ENCODE measurements around the gene DOC2B.

- TF ChIP-seq, protein P1, sequence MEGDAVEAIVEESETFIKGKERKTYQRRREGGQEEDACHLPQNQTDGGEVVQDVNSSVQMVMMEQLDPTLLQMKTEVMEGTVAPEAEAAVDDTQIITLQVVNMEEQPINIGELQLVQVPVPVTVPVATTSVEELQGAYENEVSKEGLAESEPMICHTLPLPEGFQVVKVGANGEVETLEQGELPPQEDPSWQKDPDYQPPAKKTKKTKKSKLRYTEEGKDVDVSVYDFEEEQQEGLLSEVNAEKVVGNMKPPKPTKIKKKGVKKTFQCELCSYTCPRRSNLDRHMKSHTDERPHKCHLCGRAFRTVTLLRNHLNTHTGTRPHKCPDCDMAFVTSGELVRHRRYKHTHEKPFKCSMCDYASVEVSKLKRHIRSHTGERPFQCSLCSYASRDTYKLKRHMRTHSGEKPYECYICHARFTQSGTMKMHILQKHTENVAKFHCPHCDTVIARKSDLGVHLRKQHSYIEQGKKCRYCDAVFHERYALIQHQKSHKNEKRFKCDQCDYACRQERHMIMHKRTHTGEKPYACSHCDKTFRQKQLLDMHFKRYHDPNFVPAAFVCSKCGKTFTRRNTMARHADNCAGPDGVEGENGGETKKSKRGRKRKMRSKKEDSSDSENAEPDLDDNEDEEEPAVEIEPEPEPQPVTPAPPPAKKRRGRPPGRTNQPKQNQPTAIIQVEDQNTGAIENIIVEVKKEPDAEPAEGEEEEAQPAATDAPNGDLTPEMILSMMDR (IDR thresholded peaks at IDR 0.05; ENCODE audit: low read length), result no peak
- TF ChIP-seq EZH2 (IDR thresholded peaks at IDR 0.05; ENCODE audit: borderline replicate concordance, low read length), result no peak
Observed at GRCh38 chr17:147796-148740, 33.4 kb downstream of the DOC2B start.

Data from OCI-LY1 (cell line).